ENCODE measurements around the gene CELSR3. TPM values are rescaled to one million over a fixed set of nuclear protein-coding genes. Genes with fewer than 3 reads are reported as not detected.

CELSR3 gene
- total and polyA plus RNA-seq, 4 donors, result 0.16 to 0.37 (median 0.26) TPM

- no peak overlapping the region for H3K4me3 ChIP-seq (ENCODE audit: low read depth in 1 of 3, low read length in 3 of 3)
- 90% methylated on average over 11 of the region's 11 CpGs for WGBS
- DNase-seq (ENCODE audit: low spot score), result no peak
These were observed 10.9 kb downstream of the CELSR3 start for GRCh38 chr3:48651771-48652170.

GRCh38 chr3:48650723-48651122, 12.0 kb downstream of the CELSR3 start:
- H3K9ac ChIP-seq (ENCODE audit: low read depth in 1 of 2, low read length in 2 of 2), result no peak overlapping the region
- no peaks in the 10 kb centered on the region for H3K36me3 ChIP-seq (ENCODE audit: control insufficient read depth in 4 of 4, insufficient read depth in 3 of 4, low read depth in 1 of 4, low read length in 3 of 4)
- H3K27me3 ChIP-seq (ENCODE audit: control insufficient read depth in 4 of 4, insufficient read depth in 4 of 4, low read length in 3 of 4), result no peaks in the 10 kb centered on the region
- H3K9me3 ChIP-seq (ENCODE audit: control insufficient read depth in 4 of 4, low read length in 3 of 4), result no peaks in the 10 kb centered on the region
- H3K27ac ChIP-seq (ENCODE audit: low read depth in 1 of 2, low read length in 2 of 2), result no peak overlapping the region
- DNase-seq (ENCODE audit: low spot score), result no peak
- H3K4me3 ChIP-seq (ENCODE audit: low read depth in 1 of 3, low read length in 3 of 3), result no peak overlapping the region
- TF ChIP-seq HNF4G (IDR thresholded peaks at IDR 0.05), result no peak
- TF ChIP-seq REST (IDR thresholded peaks at IDR 0.05), result no peak
- TF ChIP-seq TAF1 (conservative IDR thresholded peaks at IDR 0.05), result no peak
- no peak for TF ChIP-seq YY1 (IDR thresholded peaks at IDR 0.05)
- no peak for TF ChIP-seq RXRA (IDR thresholded peaks at IDR 0.05)
- no peak for TF ChIP-seq RAD21 (IDR thresholded peaks at IDR 0.05)
- TF ChIP-seq HNF4A (conservative IDR thresholded peaks at IDR 0.05), result no peak
- no peak for TF ChIP-seq JUND (IDR thresholded peaks at IDR 0.05)
- no peak for TF ChIP-seq ATF3 (IDR thresholded peaks at IDR 0.05)
- TF ChIP-seq MAX (IDR thresholded peaks at IDR 0.05), result no peak
- TF ChIP-seq GABPA (IDR thresholded peaks at IDR 0.05 in 1 of 2, conservative IDR thresholded peaks at IDR 0.05 in 1 of 2), result no peak
- TF ChIP-seq ZBTB33 (IDR thresholded peaks at IDR 0.05), result no peak
- no peak for TF ChIP-seq CTCF (IDR thresholded peaks at IDR 0.05; ENCODE audit: low read depth, low read length, missing input control)
- no peak for TF ChIP-seq SP1 (IDR thresholded peaks at IDR 0.05)
- no peak for TF ChIP-seq EGR1 (IDR thresholded peaks at IDR 0.05; ENCODE audit: low read depth in 2 of 2)
- no peak for TF ChIP-seq NR2F2 (IDR thresholded peaks at IDR 0.05)
- TF ChIP-seq FOXA2 (IDR thresholded peaks at IDR 0.05), result no peak
- TF ChIP-seq FOXA1 (IDR thresholded peaks at IDR 0.05), result no peak
- no peaks in the 10 kb centered on the region for H3K4me1 ChIP-seq (ENCODE audit: control insufficient read depth in 4 of 4, insufficient read depth in 4 of 4, low read length in 3 of 4)
- 91% methylated on average over 12 of the region's 12 CpGs for WGBS

More at GRCh38 chr3:48651771-48652170, 10.9 kb downstream of the CELSR3 start:
- H3K27me3 ChIP-seq (ENCODE audit: control insufficient read depth in 4 of 4, insufficient read depth in 4 of 4, low read length in 3 of 4), result no peaks in the 10 kb centered on the region
- H3K27ac ChIP-seq (ENCODE audit: low read depth in 1 of 2, low read length in 2 of 2), result no peak overlapping the region
- no peaks in the 10 kb centered on the region for H3K36me3 ChIP-seq (ENCODE audit: control insufficient read depth in 4 of 4, insufficient read depth in 3 of 4, low read depth in 1 of 4, low read length in 3 of 4)
- H3K9ac ChIP-seq (ENCODE audit: low read depth in 1 of 2, low read length in 2 of 2), result no peak overlapping the region
- TF ChIP-seq ATF3 (IDR thresholded peaks at IDR 0.05), result no peak
- no peaks in the 10 kb centered on the region for H3K9me3 ChIP-seq (ENCODE audit: control insufficient read depth in 4 of 4, low read length in 3 of 4)
- H3K4me1 ChIP-seq (ENCODE audit: control insufficient read depth in 4 of 4, insufficient read depth in 4 of 4, low read length in 3 of 4), result peaks cover 0 to 8% (median under 1%) of the 10 kb centered on the region in 4 donors
